NB4 (cell line): ENCODE data around the gene PTX3.

Source experiments
- MAX ChIP-seq: IDR thresholded peaks from 2 replicates; pipeline ENCODE4 v1.6.1; 2011; ENCODE audit warnings: low read depth, low read length
- TF ChIP-seq, protein P1 (sequence below): IDR thresholded peaks from one replicate; pipeline ENCODE4 v1.5.1; 2012; ENCODE audit warnings: low read depth, low read length

GRCh38 chr3:157471064-157471463 is 34.4 kb downstream of the PTX3 start:
- TF ChIP-seq, protein P1, sequence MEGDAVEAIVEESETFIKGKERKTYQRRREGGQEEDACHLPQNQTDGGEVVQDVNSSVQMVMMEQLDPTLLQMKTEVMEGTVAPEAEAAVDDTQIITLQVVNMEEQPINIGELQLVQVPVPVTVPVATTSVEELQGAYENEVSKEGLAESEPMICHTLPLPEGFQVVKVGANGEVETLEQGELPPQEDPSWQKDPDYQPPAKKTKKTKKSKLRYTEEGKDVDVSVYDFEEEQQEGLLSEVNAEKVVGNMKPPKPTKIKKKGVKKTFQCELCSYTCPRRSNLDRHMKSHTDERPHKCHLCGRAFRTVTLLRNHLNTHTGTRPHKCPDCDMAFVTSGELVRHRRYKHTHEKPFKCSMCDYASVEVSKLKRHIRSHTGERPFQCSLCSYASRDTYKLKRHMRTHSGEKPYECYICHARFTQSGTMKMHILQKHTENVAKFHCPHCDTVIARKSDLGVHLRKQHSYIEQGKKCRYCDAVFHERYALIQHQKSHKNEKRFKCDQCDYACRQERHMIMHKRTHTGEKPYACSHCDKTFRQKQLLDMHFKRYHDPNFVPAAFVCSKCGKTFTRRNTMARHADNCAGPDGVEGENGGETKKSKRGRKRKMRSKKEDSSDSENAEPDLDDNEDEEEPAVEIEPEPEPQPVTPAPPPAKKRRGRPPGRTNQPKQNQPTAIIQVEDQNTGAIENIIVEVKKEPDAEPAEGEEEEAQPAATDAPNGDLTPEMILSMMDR = no peak
- no peak for TF ChIP-seq MAX
